ENCODE results near the gene MRFAP1L1. TPM values are rescaled to one million over a fixed set of nuclear protein-coding genes. Genes with fewer than 3 reads are reported as not detected.
A peak's percentile ranks its signal among the peaks of the same experiment; 100 is the strongest.

The MRFAP1L1 gene
- total RNA-seq, 4 donors from 2014 or later: 43.8 to 54.6 (median 46.9) TPM

- no peak for ATAC-seq
- no peaks in the 10 kb centered on the region for H3K27me3 ChIP-seq
- H3K27ac ChIP-seq: no peak overlapping the region
- TF ChIP-seq CTCF (IDR thresholded peaks at IDR 0.05 in 4 of 5, conservative IDR thresholded peaks at IDR 0.05 in 1 of 5) (no peak), POLR2A (IDR thresholded peaks at IDR 0.05) (no peak)
- no peaks in the 10 kb centered on the region for H3K4me1 ChIP-seq
- no peak for DNase-seq
- H3K36me3 ChIP-seq: no peaks in the 10 kb centered on the region
- no peak overlapping the region for H3K4me3 ChIP-seq
- in situ Hi-C loops (cut with MboI; ENCODE audit: low sequenced_read_pairs in 4 of 4): no loop called here
- intact Hi-C loops (cut with DNase I; ENCODE audit: low total_unique reads): no loop called here
- H3K9me3 ChIP-seq: no peaks in the 10 kb centered on the region
These were observed 30.7 kb upstream of the MRFAP1L1 start for GRCh38 chr4:6740347-6740746.

- H3K36me3 ChIP-seq: no peaks in the 10 kb centered on the region
- in situ Hi-C loops (cut with MboI; ENCODE audit: low sequenced_read_pairs in 4 of 4): no loop called here
- no peak overlapping the region for H3K27ac ChIP-seq
- H3K9me3 ChIP-seq: no peaks in the 10 kb centered on the region
- ATAC-seq (no peak), DNase-seq (no peak)
- H3K4me3 ChIP-seq: no peak overlapping the region
- H3K27me3 ChIP-seq: no peaks in the 10 kb centered on the region
- intact Hi-C loops (cut with DNase I; ENCODE audit: low total_unique reads): no loop called here
- H3K4me1 ChIP-seq: no peaks in the 10 kb centered on the region
- TF ChIP-seq CTCF (IDR thresholded peaks at IDR 0.05 in 4 of 5, conservative IDR thresholded peaks at IDR 0.05 in 1 of 5) (no peak), POLR2A (IDR thresholded peaks at IDR 0.05) (no peak)
These were observed 30.3 kb upstream of the MRFAP1L1 start for GRCh38 chr4:6739920-6740319.

GRCh38 chr4:6734165-6734786 is 24.6 kb upstream of the MRFAP1L1 start:
- Histone ChIP-seq H3K27ac (no peak overlapping the region), H3K4me1 (peaks cover 6 to 11% of the 10 kb centered on the region in 2 donors), H3K36me3 (no peaks in the 10 kb centered on the region), H3K27me3 (no peaks in the 10 kb centered on the region), H3K9me3 (no peaks in the 10 kb centered on the region), H3K4me3 (no peak overlapping the region)
- in situ Hi-C loops (cut with MboI; ENCODE audit: low sequenced_read_pairs in 4 of 4): no loop called here
- intact Hi-C loops (cut with DNase I; ENCODE audit: low total_unique reads): no loop called here
- DNase-seq: no peak
- TF ChIP-seq CTCF (IDR thresholded peaks at IDR 0.05 in 4 of 5, conservative IDR thresholded peaks at IDR 0.05 in 1 of 5): no peak
- no peak for TF ChIP-seq POLR2A (IDR thresholded peaks at IDR 0.05)
- no peak for ATAC-seq

- Histone ChIP-seq H3K4me1 (peaks cover 6 to 11% of the 10 kb centered on the region in 2 donors), H3K27ac (peak overlapping the region in 2 of 4 donors; percentile 72 to 80), H3K27me3 (no peaks in the 10 kb centered on the region), H3K36me3 (no peaks in the 10 kb centered on the region), H3K9me3 (no peaks in the 10 kb centered on the region), H3K4me3 (no peak overlapping the region)
- intact Hi-C loops (cut with DNase I; ENCODE audit: low total_unique reads) (no loop called here), in situ Hi-C loops (cut with MboI; ENCODE audit: low sequenced_read_pairs in 4 of 4) (no loop called here)
- DNase-seq: no peak
- TF ChIP-seq POLR2A (IDR thresholded peaks at IDR 0.05): no peak
- TF ChIP-seq CTCF (IDR thresholded peaks at IDR 0.05 in 4 of 5, conservative IDR thresholded peaks at IDR 0.05 in 1 of 5): no peak
- ATAC-seq: no peak
These were observed 23.9 kb upstream of the MRFAP1L1 start for GRCh38 chr4:6733358-6734164.

All from gastrocnemius medialis (tissue), 4 donors.